H1 (cell line): ENCODE results near the gene P2RX5.

Experiments
- MAFK ChIP-seq: IDR thresholded peaks from 2 replicates; pipeline ENCODE4 v1.6.1; 2012; ENCODE audit warnings: low read depth, mild to moderate bottlenecking, improper control_type of control experiment, low read length
- SP1 ChIP-seq: IDR thresholded peaks from 2 replicates; pipeline ENCODE4 v1.6.1; 2011; ENCODE audit warnings: low read depth, low read length

DNA sequence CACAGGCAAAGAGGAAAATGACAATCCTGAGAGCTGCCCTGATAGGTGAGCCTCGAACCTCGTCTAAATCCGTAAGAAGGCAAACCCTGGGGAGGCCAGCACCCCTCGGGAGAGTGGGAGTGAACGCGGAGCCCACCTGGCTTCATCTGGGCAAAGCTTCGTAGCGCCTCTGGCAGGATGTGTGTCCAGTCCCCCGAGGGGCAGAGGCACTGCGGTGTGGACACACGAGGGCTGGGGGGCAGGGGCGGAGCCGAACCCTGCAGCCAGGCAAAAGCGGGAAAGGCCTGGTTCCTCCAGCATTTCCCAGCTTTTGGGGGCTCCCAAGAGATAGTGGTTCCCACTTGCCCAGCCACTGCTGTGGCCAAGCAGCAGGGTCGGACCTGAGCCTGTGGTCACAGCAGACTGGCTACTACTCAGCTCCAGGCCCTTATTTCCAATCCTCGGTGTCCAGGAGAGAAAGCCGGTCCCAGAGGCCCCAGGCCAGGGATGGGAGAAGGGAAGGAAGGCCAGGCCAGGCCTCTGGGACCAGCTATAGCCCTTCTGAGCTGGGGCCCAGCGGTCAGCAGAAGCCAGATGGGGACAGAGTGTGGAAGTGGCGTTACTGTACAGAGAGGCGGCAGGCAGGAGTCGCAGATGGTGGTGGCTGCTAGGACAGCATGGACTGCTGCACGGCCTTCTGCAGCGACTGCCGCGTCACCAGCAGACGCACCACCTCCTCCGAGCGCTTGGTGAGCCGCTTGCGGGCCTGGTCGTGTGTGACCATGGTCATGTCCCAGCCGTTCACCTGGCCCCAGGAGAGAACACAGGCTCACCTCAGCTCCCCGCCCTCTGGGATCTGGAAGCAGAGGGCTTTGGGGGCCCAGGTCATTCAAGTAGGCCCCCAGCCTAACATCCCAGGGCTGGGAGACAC is 32.6 kb downstream of the P2RX5 start:
- TF ChIP-seq MAFK = no peak
- no peak for TF ChIP-seq SP1
